ENCODE results near the gene CNTNAP2. TPM values are rescaled to one million over a fixed set of nuclear protein-coding genes. Genes with fewer than 3 reads are reported as not detected.

The CNTNAP2 gene
- total and polyA plus RNA-seq, 9 of the 15 experiments (the other 6 are each of a cell fraction or from before 2014, with no cell fraction given), result 0.04 to 0.62 (median 0.09) TPM; not detected in 4

DNA sequence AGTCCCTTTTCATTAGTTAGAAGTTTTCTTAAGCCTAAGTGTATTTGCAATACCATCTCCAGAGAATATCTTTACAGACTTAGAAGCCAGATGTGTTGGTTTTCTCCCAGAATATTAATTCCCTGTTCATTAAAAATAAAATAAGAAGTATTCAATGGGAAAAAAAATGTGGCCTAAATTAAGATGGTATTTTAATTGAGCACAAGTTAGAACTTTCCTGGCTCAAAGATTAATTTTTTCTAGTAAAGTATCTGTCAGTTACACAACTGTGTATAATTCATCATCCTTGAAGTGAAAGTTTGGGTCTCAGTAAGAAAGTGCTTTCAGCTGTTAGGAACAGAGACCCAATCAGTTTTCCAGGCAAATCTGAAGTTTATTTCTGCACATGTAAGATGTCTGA, 1294.5 kb downstream of the CNTNAP2 start:
- Histone ChIP-seq H3K27me3 (ENCODE audit: control insufficient read depth in 2 of 2, insufficient read depth in 2 of 2, low read length in 2 of 2) (no peaks in the 10 kb centered on the region), H3K4me1 (replicated peaks in 1 of 2; ENCODE audit: control insufficient read depth in 2 of 2, insufficient read depth in 2 of 2, low read length in 2 of 2) (no peaks in the 10 kb centered on the region), H3K9me3 (replicated peaks; ENCODE audit: control insufficient read depth, insufficient read depth, low read depth, low read length) (no peaks in the 10 kb centered on the region; the same call in 1 of the 2 replicates), H4K20me1 (replicated peaks; ENCODE audit: control insufficient read depth, insufficient read depth, low read length) (no peaks in the 10 kb centered on the region), H3K79me2 (ENCODE audit: control insufficient read depth, insufficient read depth, low read length) (no peaks in the 10 kb centered on the region), H3K4me3 (no peak overlapping the region), H2AFZ (ENCODE audit: low read depth, low read length) (no peak overlapping the region), H3K9ac (ENCODE audit: insufficient read depth in 1 of 2, low read depth in 2 of 2, low read length in 2 of 2) (no peak overlapping the region), H3K4me2 (ENCODE audit: insufficient read depth, low read length) (no peak overlapping the region), H3K27ac (ENCODE audit: extremely low read depth, low read depth, low read length) (no peak overlapping the region), H3K36me3 (ENCODE audit: control insufficient read depth, insufficient read depth, low read length) (no peaks in the 10 kb centered on the region), H3K9me1 (ENCODE audit: control insufficient read depth, insufficient read depth, low read length) (no peaks in the 10 kb centered on the region)
- no peak for FAIRE-seq
- no peak for DNase-seq (ENCODE audit: extremely low read depth in 1 of 4, low spot score in 3 of 4)
- TF ChIP-seq, protein P1, sequence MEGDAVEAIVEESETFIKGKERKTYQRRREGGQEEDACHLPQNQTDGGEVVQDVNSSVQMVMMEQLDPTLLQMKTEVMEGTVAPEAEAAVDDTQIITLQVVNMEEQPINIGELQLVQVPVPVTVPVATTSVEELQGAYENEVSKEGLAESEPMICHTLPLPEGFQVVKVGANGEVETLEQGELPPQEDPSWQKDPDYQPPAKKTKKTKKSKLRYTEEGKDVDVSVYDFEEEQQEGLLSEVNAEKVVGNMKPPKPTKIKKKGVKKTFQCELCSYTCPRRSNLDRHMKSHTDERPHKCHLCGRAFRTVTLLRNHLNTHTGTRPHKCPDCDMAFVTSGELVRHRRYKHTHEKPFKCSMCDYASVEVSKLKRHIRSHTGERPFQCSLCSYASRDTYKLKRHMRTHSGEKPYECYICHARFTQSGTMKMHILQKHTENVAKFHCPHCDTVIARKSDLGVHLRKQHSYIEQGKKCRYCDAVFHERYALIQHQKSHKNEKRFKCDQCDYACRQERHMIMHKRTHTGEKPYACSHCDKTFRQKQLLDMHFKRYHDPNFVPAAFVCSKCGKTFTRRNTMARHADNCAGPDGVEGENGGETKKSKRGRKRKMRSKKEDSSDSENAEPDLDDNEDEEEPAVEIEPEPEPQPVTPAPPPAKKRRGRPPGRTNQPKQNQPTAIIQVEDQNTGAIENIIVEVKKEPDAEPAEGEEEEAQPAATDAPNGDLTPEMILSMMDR (IDR thresholded peaks at IDR 0.05 in 2 of 3, conservative IDR thresholded peaks at IDR 0.05 in 1 of 3; ENCODE audit: insufficient read depth in 2 of 3, low read depth in 1 of 3, low read length in 3 of 3), result no peak
- TF ChIP-seq THRAP3 (IDR thresholded peaks at IDR 0.05; ENCODE audit: borderline replicate concordance) (no peak), CCNT2 (IDR thresholded peaks at IDR 0.05; ENCODE audit: borderline replicate concordance, extremely low read depth, insufficient read length, low read depth, low read length) (no peak), TAF1 (IDR thresholded peaks at IDR 0.05; ENCODE audit: control insufficient read depth, extremely low read depth, insufficient read depth, low read length, severe bottlenecking) (no peak), ERF (CRISPR knock-in tag; IDR thresholded peaks at IDR 0.05) (no peak), ARNT (IDR thresholded peaks at IDR 0.05) (no peak), ATF7 (IDR thresholded peaks at IDR 0.05) (no peak), ZNF780A (CRISPR knock-in tag; IDR thresholded peaks at IDR 0.05) (no peak)
- TF ChIP-seq, protein P2, sequence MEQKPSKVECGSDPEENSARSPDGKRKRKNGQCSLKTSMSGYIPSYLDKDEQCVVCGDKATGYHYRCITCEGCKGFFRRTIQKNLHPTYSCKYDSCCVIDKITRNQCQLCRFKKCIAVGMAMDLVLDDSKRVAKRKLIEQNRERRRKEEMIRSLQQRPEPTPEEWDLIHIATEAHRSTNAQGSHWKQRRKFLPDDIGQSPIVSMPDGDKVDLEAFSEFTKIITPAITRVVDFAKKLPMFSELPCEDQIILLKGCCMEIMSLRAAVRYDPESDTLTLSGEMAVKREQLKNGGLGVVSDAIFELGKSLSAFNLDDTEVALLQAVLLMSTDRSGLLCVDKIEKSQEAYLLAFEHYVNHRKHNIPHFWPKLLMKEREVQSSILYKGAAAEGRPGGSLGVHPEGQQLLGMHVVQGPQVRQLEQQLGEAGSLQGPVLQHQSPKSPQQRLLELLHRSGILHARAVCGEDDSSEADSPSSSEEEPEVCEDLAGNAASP (IDR thresholded peaks at IDR 0.05), result no peak
- CTCF ChIA-PET (ENCODE audit: low intra/inter-chr PET ratio), result no interaction called here
- intact Hi-C loops (cut with micrococcal nuclease) (no loop called here), in situ Hi-C loops (cut with MboI) (no loop called here)
- ATAC-seq, result no peak
- POLR2A ChIA-PET, result no interaction called here
- no TSS peak for BruUV-seq (replicated peaks)
